Measurements from ENCODE around the gene FNDC3A. TPM values are rescaled to one million over a fixed set of nuclear protein-coding genes. Genes with fewer than 3 reads are reported as not detected.
"Not testable (repeated sequence)": the region's sequence is repeated elsewhere in the genome, so short reads cannot be mapped to it uniquely, and the experiment has no call there.

FNDC3A gene
- total and polyA plus RNA-seq, 4 experiments from 2014 or later: 4.6 to 44.4 (median 28.1) TPM

DNA sequence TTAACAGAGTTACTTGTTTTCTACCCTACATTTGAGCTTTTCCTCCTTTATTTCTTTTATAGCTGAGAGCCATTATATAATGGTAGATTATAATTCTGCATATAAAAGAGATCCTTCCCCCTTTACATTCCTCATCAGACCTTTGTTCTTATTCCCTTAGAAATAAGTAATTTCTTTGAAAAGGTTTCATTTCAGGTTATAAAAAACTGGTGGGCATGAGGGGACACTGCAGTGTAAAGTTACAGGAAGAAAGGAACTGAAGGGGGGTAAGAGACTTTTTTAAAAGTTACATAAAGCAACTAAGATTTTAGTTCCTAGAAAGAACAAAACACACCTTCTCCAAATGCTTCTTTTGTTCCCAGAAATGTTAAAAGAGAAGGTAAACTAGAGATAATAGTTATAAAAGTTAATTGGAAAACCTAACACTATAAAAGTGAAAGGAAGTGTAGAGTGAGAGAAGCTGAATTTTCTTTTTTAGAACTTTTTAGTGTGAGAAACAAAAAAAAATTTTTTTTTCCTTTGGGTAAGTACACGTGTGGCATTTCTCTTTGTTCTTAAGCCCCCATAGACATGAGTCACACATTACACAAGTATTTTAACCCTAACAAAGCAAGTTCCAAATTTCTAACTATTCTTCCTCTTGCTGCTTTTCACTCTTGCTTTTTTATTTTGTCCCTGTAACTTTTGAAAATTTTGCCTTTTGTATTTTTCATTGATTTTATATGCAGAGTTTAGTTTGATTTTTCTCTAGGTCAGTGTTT lies 138.0 kb downstream of the FNDC3A start:
- Histone ChIP-seq H3K9me3 (ENCODE audit: control insufficient read depth in 1 of 2, low read length in 2 of 2) (no peaks in the 10 kb centered on the region), H3K4me1 (ENCODE audit: insufficient read depth, low read length) (peaks cover 40% of the 10 kb centered on the region), H3K27ac (ENCODE audit: low read depth, low read length) (no peak overlapping the region), H3K36me3 (ENCODE audit: insufficient read depth, low read length) (peaks cover 26% of the 10 kb centered on the region), H3K27me3 (ENCODE audit: insufficient read depth, low read length) (no peaks in the 10 kb centered on the region), H3K4me3 (ENCODE audit: low read length in 2 of 2) (no peak overlapping the region)
- H3K4me3 Mint-ChIP-seq: peak overlapping the region in 6 of 8 donors; percentile 45 to 75 (median 66)
- ChIA-PET CTCF (ENCODE audit: partially characterized antibody) (no interaction called here), POLR2A (ENCODE audit: partially characterized antibody) (interaction anchor here (4.0 kb wide), 1 partner anchor 138 kb away, joined by 38 read pairs; the partner anchor contains the start of gene FNDC3A)
- H3K27me3 Mint-ChIP-seq: no peaks in the 10 kb centered on the region
- intact Hi-C loops (cut with micrococcal nuclease): loop anchor here (2.0 to 10.0 kb wide), 3 partner anchors 15 to 1079 kb away; partner anchors contain the start of gene NUDT15
- peaks cover 26 to 35% of the 10 kb centered on the region in 2 donors for H3K36me3 Mint-ChIP-seq
- H3K9me3 Mint-ChIP-seq: no peaks in the 10 kb centered on the region
- DNase-seq: no peak
- peak overlapping the region in 6 of 7 donors; percentile 2 to 87 (median 62) for H3K27ac Mint-ChIP-seq
- peaks cover 27 to 58% (median 34%) of the 10 kb centered on the region in 4 donors for H3K4me1 Mint-ChIP-seq

DNA sequence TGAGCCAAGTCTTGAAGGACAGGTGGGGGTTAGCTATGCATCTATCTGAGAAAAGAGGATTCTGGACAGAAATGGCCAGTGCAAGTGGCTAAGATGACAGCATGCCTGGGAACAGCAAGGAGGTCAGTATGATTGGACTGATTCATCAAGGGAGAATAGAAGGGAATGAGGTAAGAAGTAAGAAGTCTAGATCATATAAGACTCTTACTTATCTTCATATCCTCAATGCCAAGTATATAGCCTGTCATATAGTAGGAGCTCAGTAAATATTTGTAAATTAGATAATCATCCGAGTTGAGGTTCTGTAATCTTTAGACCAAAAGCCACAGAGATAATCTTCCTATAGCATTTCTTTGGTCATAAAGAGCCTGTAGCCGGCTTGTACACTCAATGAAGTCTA lies 141.2 kb downstream of the FNDC3A start:
- peaks cover 23% of the 10 kb centered on the region for H3K4me1 ChIP-seq (ENCODE audit: insufficient read depth, low read length)
- H3K4me3 ChIP-seq (ENCODE audit: low read length in 2 of 2): no peak overlapping the region
- Mint-ChIP-seq H3K4me3 (no peak overlapping the region), H3K9me3 (peaks cover 0 to 2% (median 0%) of the 10 kb centered on the region in 8 donors), H3K4me1 (peaks cover 30 to 61% (median 47%) of the 10 kb centered on the region in 4 donors), H3K27me3 (no peaks in the 10 kb centered on the region), H3K36me3 (peaks cover 42 to 48% of the 10 kb centered on the region in 2 donors), H3K27ac (peak overlapping the region in 1 of 7 donors; percentile 59)
- intact Hi-C loops (cut with micrococcal nuclease): loop anchor here (10.0 kb wide), 1 partner anchor 1082 kb away; the partner anchor contains the start of gene NUDT15
- H3K36me3 ChIP-seq (ENCODE audit: insufficient read depth, low read length): peaks cover 34% of the 10 kb centered on the region
- H3K27me3 ChIP-seq (ENCODE audit: insufficient read depth, low read length): no peaks in the 10 kb centered on the region
- no peak overlapping the region for H3K27ac ChIP-seq (ENCODE audit: low read depth, low read length)
- ChIA-PET CTCF (ENCODE audit: partially characterized antibody) (interaction anchor here (0.8 kb wide), 1 partner anchor 98 kb away, joined by 3 read pairs; no protein-coding TSS in a partner anchor), POLR2A (ENCODE audit: partially characterized antibody) (no interaction called here)
- H3K9me3 ChIP-seq (ENCODE audit: control insufficient read depth in 1 of 2, low read length in 2 of 2): no peaks in the 10 kb centered on the region
- DNase-seq: no peak

DNA sequence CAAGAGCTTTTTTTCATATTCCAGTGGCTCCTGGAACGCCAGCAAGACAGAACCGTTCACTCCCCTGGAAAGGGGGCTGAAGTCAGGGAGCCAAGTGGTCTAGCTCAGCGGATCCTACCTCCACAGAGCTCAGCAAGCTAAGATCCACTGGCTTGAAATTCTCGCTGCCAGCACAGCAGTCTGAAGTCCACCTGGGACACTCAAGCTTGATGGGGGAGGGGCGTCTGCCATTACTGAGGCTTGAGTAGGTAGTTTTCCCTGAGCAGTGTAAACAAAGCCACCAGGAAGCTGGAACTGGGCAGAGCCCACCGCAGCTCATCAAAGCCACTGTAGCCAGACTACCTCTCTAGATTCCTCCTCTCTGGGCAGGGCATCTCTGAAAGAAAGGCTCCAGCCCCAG lies 142.7 kb downstream of the FNDC3A start:
- POLR2A ChIA-PET (ENCODE audit: partially characterized antibody): interaction anchor here (1.3 kb wide), 1 partner anchor 8 kb away, joined by 5 read pairs; no protein-coding TSS in a partner anchor
- intact Hi-C loops (cut with micrococcal nuclease): loop anchor here (10.0 kb wide), 1 partner anchor 1084 kb away; the partner anchor contains the start of gene NUDT15

DNA sequence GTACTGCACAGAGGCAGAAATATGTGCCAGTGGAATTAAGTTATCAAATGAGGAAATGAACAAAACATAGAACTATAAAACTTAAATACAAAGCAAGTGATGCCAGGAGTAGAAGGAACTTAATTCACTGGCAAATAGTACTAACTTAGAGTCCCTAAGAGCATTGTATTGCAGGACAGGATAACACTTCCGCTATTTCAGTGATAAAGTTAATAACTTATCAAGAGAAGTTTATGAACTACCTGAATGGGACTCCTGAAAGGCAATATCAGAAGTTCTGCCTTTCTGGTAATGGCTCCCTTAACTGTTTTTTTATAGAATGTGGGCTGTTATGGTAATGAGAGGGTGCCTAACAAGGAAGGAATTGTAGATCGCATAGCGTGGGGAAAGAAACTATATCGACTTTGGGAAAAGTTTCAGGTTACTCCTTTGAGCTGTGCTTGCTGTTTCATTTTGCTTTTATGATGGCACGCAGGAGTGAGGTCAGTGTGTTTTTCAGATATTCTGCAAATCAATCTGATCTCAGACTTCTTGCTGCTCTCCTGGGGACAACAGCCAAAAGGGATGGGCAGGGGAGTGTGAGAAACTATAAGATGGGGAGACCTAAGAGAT lies 149.1 kb downstream of the FNDC3A start:
- CTCF ChIA-PET (ENCODE audit: partially characterized antibody): interaction anchor here (0.7 kb wide), 1 partner anchor 14 kb away, joined by 3 read pairs; no protein-coding TSS in a partner anchor
- peak overlapping the region; percentile 14 to 86 (median 54) for H3K27ac Mint-ChIP-seq

More for the DNA sequence above, 142.7 kb downstream of the FNDC3A start:
- H3K27me3 Mint-ChIP-seq; H3K4me3 ChIP-seq (ENCODE audit: low read length in 2 of 2); DNase-seq; H3K27ac Mint-ChIP-seq; H3K4me3 Mint-ChIP-seq; H3K27me3 ChIP-seq (ENCODE audit: insufficient read depth, low read length); CTCF ChIA-PET (ENCODE audit: partially characterized antibody); H3K9me3 Mint-ChIP-seq; H3K27ac ChIP-seq (ENCODE audit: low read depth, low read length); H3K4me1 ChIP-seq (ENCODE audit: insufficient read depth, low read length); H3K9me3 ChIP-seq (ENCODE audit: control insufficient read depth in 1 of 2, low read length in 2 of 2): not testable (repeated sequence)
- peaks cover 34% of the 10 kb centered on the region for H3K36me3 ChIP-seq (ENCODE audit: insufficient read depth, low read length)
- H3K36me3 Mint-ChIP-seq: peaks cover 42 to 47% of the 10 kb centered on the region in 2 donors
- peaks cover 20 to 61% (median 44%) of the 10 kb centered on the region in 4 donors for H3K4me1 Mint-ChIP-seq

DNA sequence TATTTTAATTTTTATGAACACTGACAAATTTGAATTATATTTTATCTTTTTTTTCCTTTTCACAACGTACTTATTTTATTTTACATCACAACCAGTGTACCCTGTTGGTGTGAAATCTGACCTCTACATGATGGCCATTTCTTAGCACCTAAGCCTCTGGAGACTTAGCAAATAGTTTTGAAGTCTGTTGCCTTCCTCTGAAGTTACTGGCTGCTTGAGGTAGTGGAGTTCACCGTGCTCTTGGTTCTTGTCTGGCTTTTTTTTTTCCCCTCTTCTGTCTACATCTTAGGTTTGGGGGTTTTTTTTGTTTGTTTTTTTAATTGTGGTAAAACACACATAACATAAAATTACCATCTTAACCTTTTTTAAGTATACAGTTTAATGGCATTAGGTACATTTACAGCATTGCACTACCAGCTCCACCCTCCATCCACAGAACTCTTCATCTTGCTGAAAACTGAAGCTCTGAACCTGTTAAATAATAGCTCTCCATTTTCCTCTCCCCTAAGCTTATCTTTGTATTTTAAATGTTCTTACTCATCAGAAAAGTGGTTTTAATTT lies 150.3 kb downstream of the FNDC3A start:
- no peaks in the 10 kb centered on the region for H3K9me3 Mint-ChIP-seq
- Histone ChIP-seq H3K27me3 (ENCODE audit: insufficient read depth, low read length) (no peaks in the 10 kb centered on the region), H3K27ac (ENCODE audit: low read depth, low read length) (no peak overlapping the region), H3K4me3 (ENCODE audit: low read length in 2 of 2) (no peak overlapping the region), H3K4me1 (ENCODE audit: insufficient read depth, low read length) (peaks cover 19% of the 10 kb centered on the region), H3K36me3 (ENCODE audit: insufficient read depth, low read length) (peaks cover 1% of the 10 kb centered on the region), H3K9me3 (ENCODE audit: control insufficient read depth in 1 of 2, low read length in 2 of 2) (no peaks in the 10 kb centered on the region)
- H3K4me1 Mint-ChIP-seq: peaks cover 21 to 43% (median 33%) of the 10 kb centered on the region in 4 donors
- ChIA-PET POLR2A (ENCODE audit: partially characterized antibody) (no interaction called here), CTCF (ENCODE audit: partially characterized antibody) (no interaction called here)
- peak overlapping the region in 1 of 8 donors; percentile 11 for H3K4me3 Mint-ChIP-seq
- H3K27ac Mint-ChIP-seq: peak overlapping the region in 4 of 7 donors; percentile 2 to 66 (median 34)
- no peaks in the 10 kb centered on the region for H3K27me3 Mint-ChIP-seq
- DNase-seq: no peak
- peaks cover 6 to 7% of the 10 kb centered on the region in 2 donors for H3K36me3 Mint-ChIP-seq
- intact Hi-C loops (cut with micrococcal nuclease): no loop called here

More for the DNA sequence above, 149.1 kb downstream of the FNDC3A start:
- DNase-seq: no peak
- Histone ChIP-seq H3K4me3 (ENCODE audit: low read length in 2 of 2) (no peak overlapping the region), H3K36me3 (ENCODE audit: insufficient read depth, low read length) (no peaks in the 10 kb centered on the region), H3K4me1 (ENCODE audit: insufficient read depth, low read length) (peaks cover 19% of the 10 kb centered on the region), H3K9me3 (ENCODE audit: control insufficient read depth in 1 of 2, low read length in 2 of 2) (no peaks in the 10 kb centered on the region), H3K27ac (ENCODE audit: low read depth, low read length) (no peak overlapping the region), H3K27me3 (ENCODE audit: insufficient read depth, low read length) (no peaks in the 10 kb centered on the region)
- Mint-ChIP-seq H3K4me3 (peak overlapping the region in 2 of 8 donors; percentile 1 to 2), H3K4me1 (peaks cover 23 to 54% (median 40%) of the 10 kb centered on the region in 4 donors), H3K36me3 (peaks cover 5 to 6% of the 10 kb centered on the region in 2 donors), H3K27me3 (no peaks in the 10 kb centered on the region), H3K9me3 (no peaks in the 10 kb centered on the region)
- POLR2A ChIA-PET (ENCODE audit: partially characterized antibody): no interaction called here
- intact Hi-C loops (cut with micrococcal nuclease): loop anchor here (1.0 kb wide), 1 partner anchor 8 kb away; no protein-coding TSS in a partner anchor

DNA sequence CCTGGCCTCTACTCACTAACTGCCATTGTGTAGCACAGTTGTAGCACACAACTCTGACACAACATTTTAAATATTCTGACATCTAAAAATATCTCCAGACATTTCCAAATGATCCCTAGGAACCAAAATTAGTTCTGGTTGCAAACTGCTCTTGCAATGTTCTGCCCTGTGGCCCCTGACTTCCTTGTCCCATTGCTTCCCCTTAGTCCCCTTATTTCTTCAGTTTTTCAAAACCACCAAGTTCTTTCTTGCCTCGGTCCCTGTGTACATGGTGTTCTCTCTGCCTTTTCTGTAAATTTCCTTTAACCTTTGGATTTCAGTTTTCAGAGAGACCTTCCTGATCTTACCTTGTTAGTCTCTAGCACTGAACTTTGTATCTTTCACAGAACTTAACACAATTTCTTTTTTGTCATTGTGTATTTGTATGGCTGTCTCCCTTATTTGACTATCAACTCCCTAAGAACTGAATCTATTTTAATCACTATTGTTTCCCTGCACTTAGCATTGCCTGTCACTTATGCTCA lies 156.8 kb downstream of the FNDC3A start:
- peaks cover 25% of the 10 kb centered on the region for H3K36me3 ChIP-seq (ENCODE audit: insufficient read depth, low read length)
- no peak overlapping the region for H3K27ac ChIP-seq (ENCODE audit: low read depth, low read length)
- DNase-seq: no peak
- peaks cover 12 to 21% (median 17%) of the 10 kb centered on the region in 4 donors for H3K4me1 Mint-ChIP-seq
- H3K27me3 Mint-ChIP-seq: no peaks in the 10 kb centered on the region
- ChIA-PET CTCF (ENCODE audit: partially characterized antibody) (no interaction called here), POLR2A (ENCODE audit: partially characterized antibody) (no interaction called here)
- peak overlapping the region in 1 of 8 donors; percentile 23 for H3K4me3 Mint-ChIP-seq
- peak overlapping the region in 3 of 7 donors; percentile 37 to 59 (median 45) for H3K27ac Mint-ChIP-seq
- H3K27me3 ChIP-seq (ENCODE audit: insufficient read depth, low read length): no peaks in the 10 kb centered on the region
- H3K9me3 ChIP-seq (ENCODE audit: control insufficient read depth in 1 of 2, low read length in 2 of 2): no peaks in the 10 kb centered on the region
- H3K4me1 ChIP-seq (ENCODE audit: insufficient read depth, low read length): no peaks in the 10 kb centered on the region
- no peak overlapping the region for H3K4me3 ChIP-seq (ENCODE audit: low read length in 2 of 2)
- intact Hi-C loops (cut with micrococcal nuclease): loop anchor here (1.0 kb wide), 1 partner anchor 8 kb away; no protein-coding TSS in a partner anchor
- H3K36me3 Mint-ChIP-seq: peaks cover 42 to 57% of the 10 kb centered on the region in 2 donors
- no peaks in the 10 kb centered on the region for H3K9me3 Mint-ChIP-seq

Data from CD4-positive, alpha-beta memory T cell (primary cell).